HepG2 (cell line): ENCODE data around the gene SGSH. TPM values are rescaled to one million over a fixed set of nuclear protein-coding genes. Genes with fewer than 3 reads are reported as not detected.

Experiments used
- ELF1 ChIP-seq: sonication (generic); formaldehyde crosslinking; IDR thresholded peaks from 2 replicates; pipeline ENCODE4 v1.4.0; 2020; ENCODE audit warnings: missing genetic modification reagents
- EP300 ChIP-seq, 3 experiments: sonication (generic) in 1 of 3; formaldehyde crosslinking in 1 of 3; IDR thresholded peaks; 2 replicates each; pipeline versions ENCODE4 v1.5.1 to v1.6.1; 2011 to 2020; ENCODE audit warnings: low read depth in 2 of 3, low read length in 2 of 3, borderline replicate concordance in 1 of 3, improper control_type of control experiment in 1 of 3, mild to moderate bottlenecking in 1 of 3, missing genetic modification reagents in 1 of 3, moderate library complexity in 1 of 3
- FOXP1 ChIP-seq, 2 experiments: fragments of 450-650 bp in 1 of 2; IDR thresholded peaks; 2 replicates each; pipeline ENCODE4 v1.6.1; 2017 to 2018; ENCODE audit warnings: antibody characterized with exemption in 1 of 2
- MXI1 ChIP-seq: IDR thresholded peaks from 3 replicates; pipeline ENCODE4 v1.6.1; 2012; ENCODE audit warnings: low read depth, low read length, inconsistent platforms, borderline replicate concordance
- NFE2L2 ChIP-seq: fragments of 150-350 bp; IDR thresholded peaks from 2 replicates; pipeline ENCODE4 v1.6.1; 2014; ENCODE audit warnings: low read length
- PHF21A ChIP-seq: sonication (generic); formaldehyde crosslinking; IDR thresholded peaks from 2 replicates; pipeline ENCODE4 v1.5.0; 2020; ENCODE audit warnings: mild to moderate bottlenecking, missing genetic modification reagents
- SCMH1 ChIP-seq: sonication (generic); formaldehyde crosslinking; IDR thresholded peaks from 2 replicates; pipeline ENCODE4 v1.9.0; 2021; ENCODE audit warnings: missing genetic modification reagents, mild to moderate bottlenecking, borderline replicate concordance
- SOX13 ChIP-seq, 3 experiments: fragments of 450-650 bp in 1 of 3; sonication (generic) in 1 of 3; formaldehyde crosslinking in 1 of 3; IDR thresholded peaks in 2 of 3; conservative IDR thresholded peaks in 1 of 3; 2 replicates each; pipeline versions ENCODE4 v1.5.0 to v1.6.1; 2016 to 2020; ENCODE audit warnings: antibody characterized with exemption in 1 of 3, mild to moderate bottlenecking in 1 of 3, missing compliant biosample characterization in 1 of 3, missing genetic modification reagents in 1 of 3, moderate library complexity in 1 of 3
- STAG1 ChIP-seq: sonication (generic); formaldehyde crosslinking; IDR thresholded peaks from 2 replicates; pipeline ENCODE4 v1.4.0; 2020; ENCODE audit warnings: missing genetic modification reagents
- U2AF2 ChIP-seq: fragments of 200-400 bp; formaldehyde crosslinking; IDR thresholded peaks from 2 replicates; pipeline ENCODE4 v1.6.1; 2017; ENCODE audit warnings: low read depth, mild to moderate bottlenecking, low read length
- ZBTB38 ChIP-seq: sonication (generic); formaldehyde crosslinking; IDR thresholded peaks from 2 replicates; pipeline ENCODE4 v1.5.1; 2020; ENCODE audit warnings: mild to moderate bottlenecking, missing genetic modification reagents
- ZFX ChIP-seq: sonication (generic); formaldehyde crosslinking; IDR thresholded peaks from 2 replicates; pipeline ENCODE4 v1.4.0; 2020; ENCODE audit warnings: mild to moderate bottlenecking, low read depth, missing genetic modification reagents, moderate library complexity
- ZFY ChIP-seq: sonication (generic); formaldehyde crosslinking; IDR thresholded peaks from 2 replicates; pipeline ENCODE4 v1.4.0; 2020; ENCODE audit warnings: missing genetic modification reagents
- ZNF136 ChIP-seq: sonication (generic); formaldehyde crosslinking; IDR thresholded peaks from 2 replicates; pipeline ENCODE4 v1.8.1; 2022; ENCODE audit warnings: low read depth, mild to moderate bottlenecking, moderate library complexity, missing genetic modification reagents
- ZNF33B ChIP-seq: sonication (generic); formaldehyde crosslinking; IDR thresholded peaks from 2 replicates; pipeline ENCODE4 v1.5.1; 2020; ENCODE audit warnings: mild to moderate bottlenecking, missing genetic modification reagents
- ZNF501 ChIP-seq: sonication (generic); formaldehyde crosslinking; IDR thresholded peaks from 2 replicates; pipeline ENCODE4 v1.5.1; 2020; ENCODE audit warnings: mild to moderate bottlenecking, moderate library complexity, missing genetic modification reagents
- polyA plus RNA-seq, 8 experiments: library from polyadenylated mRNA; depleted of rRNA in 3 of 8; stranded (reverse) in 7 of 8; unstranded in 1 of 8; fragments of >200 nt; fragmentation: Illumina TruSeq in 4 of 8; extraction: Trizol in 4 of 8; gene quantifications; 2 replicates each; pipeline versions ENCODE4 v1.2.1 to v1.2.3, GENCODE V29; 2011 to 2016; ENCODE audit warnings: low read depth in 4 of 8, missing spikeins in 1 of 8, mixed read lengths in 1 of 8; ENCODE audit not compliant: insufficient read depth in 1 of 8
- total RNA-seq, 5 experiments: library from RNA; depleted of rRNA; stranded (reverse); fragments of >200 nt; fragmentation: Illumina TruSeq; extraction: Trizol; gene quantifications; 2 replicates each; pipeline ENCODE4 v1.2.3, GENCODE V29; 2016; ENCODE audit warnings: low read depth in 1 of 5
- TF ChIP-seq, protein P1 (sequence below): sonication (generic); formaldehyde crosslinking; IDR thresholded peaks from 2 replicates; pipeline ENCODE4 v1.4.0; 2020; ENCODE audit warnings: missing genetic modification reagents
- TF ChIP-seq, protein P2 (sequence below): sonication (generic); formaldehyde crosslinking; IDR thresholded peaks from 2 replicates; pipeline ENCODE4 v1.8.0; 2022; ENCODE audit warnings: missing genetic modification reagents, mild to moderate bottlenecking, moderate library complexity, borderline replicate concordance
- TF ChIP-seq, protein P3 (sequence below): sonication (generic); formaldehyde crosslinking; IDR thresholded peaks from 2 replicates; pipeline ENCODE4 v1.4.0; 2020; ENCODE audit warnings: missing genetic modification reagents
- TF ChIP-seq, protein P4 (sequence below): IDR thresholded peaks from 2 replicates; pipeline ENCODE4 v1.6.1; 2012; ENCODE audit warnings: inconsistent platforms
- TF ChIP-seq, protein P5 (sequence below): sonication (generic); formaldehyde crosslinking; IDR thresholded peaks from 2 replicates; pipeline ENCODE4 v1.4.0; 2020; ENCODE audit warnings: missing genetic modification reagents, borderline replicate concordance

SGSH gene
- total and polyA plus RNA-seq, 2 of the 13 experiments (the other 11 are each of a cell fraction or from before 2014, with no cell fraction given): 12.2 to 17.6 TPM

DNA sequence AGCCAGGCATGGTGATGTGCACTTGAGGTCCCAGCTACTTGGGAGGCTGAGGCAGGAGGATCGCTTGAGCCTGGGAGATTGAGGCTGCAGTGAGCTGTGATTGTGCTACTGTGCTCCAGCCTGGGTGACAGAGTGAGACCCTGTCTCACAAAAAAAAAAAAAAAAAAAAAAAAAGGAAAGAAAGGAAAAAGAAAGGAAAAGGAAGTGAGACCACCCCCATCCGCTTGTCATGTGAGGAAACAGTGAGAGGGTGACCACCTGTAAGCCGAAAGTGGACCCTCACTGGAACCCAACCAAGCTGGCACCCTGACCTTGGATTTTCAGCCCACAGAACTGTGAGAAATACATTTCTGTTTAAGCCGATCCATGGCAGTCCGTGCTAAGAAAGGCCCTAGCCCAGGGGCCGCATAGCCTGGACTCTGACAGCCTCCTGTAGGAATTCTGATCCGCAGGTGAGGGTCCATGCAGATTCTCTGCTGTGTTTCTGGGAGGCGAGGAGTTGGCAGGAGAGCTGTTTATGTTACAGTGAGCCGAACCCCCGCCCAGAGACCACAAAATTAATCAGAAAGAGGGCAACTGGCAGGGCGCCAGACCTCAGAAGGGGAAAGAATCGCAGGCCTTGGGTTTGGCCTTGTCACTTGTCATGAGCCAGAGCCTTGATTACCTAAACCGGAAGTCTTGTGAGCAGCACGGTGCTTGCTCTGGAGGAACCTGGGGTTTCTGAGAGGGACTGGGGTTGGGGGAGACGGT lies 945 bp downstream of the SGSH start (continued):
- no peak for TF ChIP-seq NFE2L2
- TF ChIP-seq, protein P1, sequence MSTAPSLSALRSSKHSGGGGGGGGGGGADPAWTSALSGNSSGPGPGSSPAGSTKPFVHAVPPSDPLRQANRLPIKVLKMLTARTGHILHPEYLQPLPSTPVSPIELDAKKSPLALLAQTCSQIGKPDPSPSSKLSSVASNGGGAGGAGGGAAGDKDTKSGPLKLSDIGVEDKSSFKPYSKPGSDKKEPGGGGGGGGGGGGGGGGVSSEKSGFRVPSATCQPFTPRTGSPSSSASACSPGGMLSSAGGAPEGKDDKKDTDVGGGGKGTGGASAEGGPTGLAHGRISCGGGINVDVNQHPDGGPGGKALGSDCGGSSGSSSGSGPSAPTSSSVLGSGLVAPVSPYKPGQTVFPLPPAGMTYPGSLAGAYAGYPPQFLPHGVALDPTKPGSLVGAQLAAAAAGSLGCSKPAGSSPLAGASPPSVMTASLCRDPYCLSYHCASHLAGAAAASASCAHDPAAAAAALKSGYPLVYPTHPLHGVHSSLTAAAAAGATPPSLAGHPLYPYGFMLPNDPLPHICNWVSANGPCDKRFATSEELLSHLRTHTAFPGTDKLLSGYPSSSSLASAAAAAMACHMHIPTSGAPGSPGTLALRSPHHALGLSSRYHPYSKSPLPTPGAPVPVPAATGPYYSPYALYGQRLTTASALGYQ (CRISPR knock-in tag): 0 out of 2 replicates have a peak, but pooled peaks have one; percentile 5
- TF ChIP-seq SCMH1 (CRISPR knock-in tag): no peak
- peak; percentile 4; the same call in 1 of the 2 replicates for TF ChIP-seq ZNF501 (CRISPR knock-in tag)
- TF ChIP-seq ZFY (CRISPR knock-in tag): peak; percentile 65
- no peak for TF ChIP-seq FOXP1 (IDR thresholded peaks at IDR 0.05)
- 0 out of 2 replicates have a peak, but pooled peaks have one; percentile 7 for TF ChIP-seq FOXP1 (CRISPR knock-in tag; IDR thresholded peaks at IDR 0.05)
- peak; percentile 49; the same call in 1 of the 2 replicates for TF ChIP-seq ELF1 (CRISPR knock-in tag)
- no peak for TF ChIP-seq ZNF136 (CRISPR knock-in tag)
- TF ChIP-seq, protein P2, sequence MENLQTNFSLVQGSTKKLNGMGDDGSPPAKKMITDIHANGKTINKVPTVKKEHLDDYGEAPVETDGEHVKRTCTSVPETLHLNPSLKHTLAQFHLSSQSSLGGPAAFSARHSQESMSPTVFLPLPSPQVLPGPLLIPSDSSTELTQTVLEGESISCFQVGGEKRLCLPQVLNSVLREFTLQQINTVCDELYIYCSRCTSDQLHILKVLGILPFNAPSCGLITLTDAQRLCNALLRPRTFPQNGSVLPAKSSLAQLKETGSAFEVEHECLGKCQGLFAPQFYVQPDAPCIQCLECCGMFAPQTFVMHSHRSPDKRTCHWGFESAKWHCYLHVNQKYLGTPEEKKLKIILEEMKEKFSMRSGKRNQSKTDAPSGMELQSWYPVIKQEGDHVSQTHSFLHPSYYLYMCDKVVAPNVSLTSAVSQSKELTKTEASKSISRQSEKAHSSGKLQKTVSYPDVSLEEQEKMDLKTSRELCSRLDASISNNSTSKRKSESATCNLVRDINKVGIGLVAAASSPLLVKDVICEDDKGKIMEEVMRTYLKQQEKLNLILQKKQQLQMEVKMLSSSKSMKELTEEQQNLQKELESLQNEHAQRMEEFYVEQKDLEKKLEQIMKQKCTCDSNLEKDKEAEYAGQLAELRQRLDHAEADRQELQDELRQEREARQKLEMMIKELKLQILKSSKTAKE (CRISPR knock-in tag): no peak
- 0 out of 2 replicates have a peak, but pooled peaks have one; percentile 33 for TF ChIP-seq PHF21A (CRISPR knock-in tag)
- TF ChIP-seq MXI1: 0 out of 3 replicates have a peak, but pooled peaks have one; percentile 6
- TF ChIP-seq ZFX (CRISPR knock-in tag): peak; percentile 67
- TF ChIP-seq ZBTB38 (CRISPR knock-in tag): 0 out of 2 replicates have a peak, but pooled peaks have one; percentile 37
- TF ChIP-seq, protein P3, sequence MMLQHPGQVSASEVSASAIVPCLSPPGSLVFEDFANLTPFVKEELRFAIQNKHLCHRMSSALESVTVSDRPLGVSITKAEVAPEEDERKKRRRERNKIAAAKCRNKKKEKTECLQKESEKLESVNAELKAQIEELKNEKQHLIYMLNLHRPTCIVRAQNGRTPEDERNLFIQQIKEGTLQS (CRISPR knock-in tag): no peak
- TF ChIP-seq, protein P4, sequence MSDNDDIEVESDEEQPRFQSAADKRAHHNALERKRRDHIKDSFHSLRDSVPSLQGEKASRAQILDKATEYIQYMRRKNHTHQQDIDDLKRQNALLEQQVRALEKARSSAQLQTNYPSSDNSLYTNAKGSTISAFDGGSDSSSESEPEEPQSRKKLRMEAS: peak; percentile 33; the same call in 1 of the 2 replicates
- TF ChIP-seq EP300 (IDR thresholded peaks at IDR 0.05; ENCODE audit: low read depth in 2 of 2, low read length in 2 of 2): no peak
- TF ChIP-seq EP300 (CRISPR knock-in tag; IDR thresholded peaks at IDR 0.05; ENCODE audit: borderline replicate concordance): 0 out of 2 replicates have a peak, but pooled peaks have one; percentile 18
- 0 out of 2 replicates have a peak, but pooled peaks have one; percentile 35 for TF ChIP-seq U2AF2
- TF ChIP-seq STAG1 (CRISPR knock-in tag): no peak
- TF ChIP-seq ZNF33B: no peak
- TF ChIP-seq SOX13 (IDR thresholded peaks at IDR 0.05): no peak
- peak in 1 of 2 experiments; percentile 5; a peak in 1 of 4 replicates for TF ChIP-seq SOX13 (CRISPR knock-in tag; conservative IDR thresholded peaks at IDR 0.05 in 1 of 2, IDR thresholded peaks at IDR 0.05 in 1 of 2)
- TF ChIP-seq, protein P5, sequence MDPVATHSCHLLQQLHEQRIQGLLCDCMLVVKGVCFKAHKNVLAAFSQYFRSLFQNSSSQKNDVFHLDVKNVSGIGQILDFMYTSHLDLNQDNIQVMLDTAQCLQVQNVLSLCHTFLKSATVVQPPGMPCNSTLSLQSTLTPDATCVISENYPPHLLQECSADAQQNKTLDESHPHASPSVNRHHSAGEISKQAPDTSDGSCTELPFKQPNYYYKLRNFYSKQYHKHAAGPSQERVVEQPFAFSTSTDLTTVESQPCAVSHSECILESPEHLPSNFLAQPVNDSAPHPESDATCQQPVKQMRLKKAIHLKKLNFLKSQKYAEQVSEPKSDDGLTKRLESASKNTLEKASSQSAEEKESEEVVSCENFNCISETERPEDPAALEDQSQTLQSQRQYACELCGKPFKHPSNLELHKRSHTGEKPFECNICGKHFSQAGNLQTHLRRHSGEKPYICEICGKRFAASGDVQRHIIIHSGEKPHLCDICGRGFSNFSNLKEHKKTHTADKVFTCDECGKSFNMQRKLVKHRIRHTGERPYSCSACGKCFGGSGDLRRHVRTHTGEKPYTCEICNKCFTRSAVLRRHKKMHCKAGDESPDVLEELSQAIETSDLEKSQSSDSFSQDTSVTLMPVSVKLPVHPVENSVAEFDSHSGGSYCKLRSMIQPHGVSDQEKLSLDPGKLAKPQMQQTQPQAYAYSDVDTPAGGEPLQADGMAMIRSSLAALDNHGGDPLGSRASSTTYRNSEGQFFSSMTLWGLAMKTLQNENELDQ (CRISPR knock-in tag): no peak
